Cardiac muscle cell (in vitro differentiated cells and primary cell): Measurements from ENCODE around the gene BCAS4. TPM values are rescaled to one million over a fixed set of nuclear protein-coding genes. Genes with fewer than 3 reads are reported as not detected.

Source experiments
- DNase-seq, 2 donors: peaks; one replicate each; pipeline versions ENCODE4 v3.0.0 to v3.0.0-alpha.2; 2010 to 2017; ENCODE audit warnings: low read depth in 1 of 2, low spot score in 1 of 2
- H3K27ac ChIP-seq: fragments of 200-600 bp; sonication (generic); 2 replicates; pipeline ENCODE4 v1.5.1; 2016
- H3K27me3 ChIP-seq: fragments of 200-600 bp; sonication (generic); 2 replicates; pipeline ENCODE4 v1.6.0; 2016; ENCODE audit warnings: control low read depth
- H3K36me3 ChIP-seq: fragments of 200-600 bp; sonication (generic); 2 replicates; pipeline ENCODE4 v1.5.1; 2016; ENCODE audit warnings: control low read depth
- H3K4me1 ChIP-seq: fragments of 200-600 bp; sonication (generic); 2 replicates; pipeline ENCODE4 v1.8.1; 2017; ENCODE audit warnings: low read depth, mild to moderate bottlenecking, mixed run types
- H3K4me3 ChIP-seq: fragments of 200-600 bp; sonication (generic); 2 replicates; pipeline ENCODE4 v1.5.1; 2016; ENCODE audit warnings: mild to moderate bottlenecking
- H3K9me3 ChIP-seq: fragments of 200-600 bp; sonication (generic); 2 replicates; pipeline ENCODE4 v1.5.1; 2017; ENCODE audit warnings: low read depth, mild to moderate bottlenecking, control low read depth
- polyA plus RNA-seq: library from polyadenylated mRNA; unstranded; fragments of >200 nt; fragmentation: Nextera tagmentation; extraction: Ambion mirVana; gene quantifications from 2 replicates; pipeline ENCODE4 v1.2.1, GENCODE V29; 2016
- total RNA-seq: library from RNA; depleted of rRNA; stranded (reverse); fragments of >200 nt; gene quantifications from 2 replicates; pipeline ENCODE4 v1.2.3, GENCODE V29; 2016
- TF ChIP-seq, protein P1 (sequence below): IDR thresholded peaks from 2 replicates; pipeline ENCODE4 v1.5.1; 2012; ENCODE audit warnings: low read depth, mild to moderate bottlenecking, low read length

BCAS4 gene
- total and polyA plus RNA-seq, 2 experiments from 2014 or later = 16.1 to 26.1 TPM

- Histone ChIP-seq H3K4me1 (no peaks in the 10 kb centered on the region), H3K27ac (no peak overlapping the region), H3K4me3 (no peak overlapping the region), H3K36me3 (no peaks in the 10 kb centered on the region), H3K9me3 (no peaks in the 10 kb centered on the region), H3K27me3 (no peaks in the 10 kb centered on the region)
- DNase-seq = no peak
- TF ChIP-seq, protein P1, sequence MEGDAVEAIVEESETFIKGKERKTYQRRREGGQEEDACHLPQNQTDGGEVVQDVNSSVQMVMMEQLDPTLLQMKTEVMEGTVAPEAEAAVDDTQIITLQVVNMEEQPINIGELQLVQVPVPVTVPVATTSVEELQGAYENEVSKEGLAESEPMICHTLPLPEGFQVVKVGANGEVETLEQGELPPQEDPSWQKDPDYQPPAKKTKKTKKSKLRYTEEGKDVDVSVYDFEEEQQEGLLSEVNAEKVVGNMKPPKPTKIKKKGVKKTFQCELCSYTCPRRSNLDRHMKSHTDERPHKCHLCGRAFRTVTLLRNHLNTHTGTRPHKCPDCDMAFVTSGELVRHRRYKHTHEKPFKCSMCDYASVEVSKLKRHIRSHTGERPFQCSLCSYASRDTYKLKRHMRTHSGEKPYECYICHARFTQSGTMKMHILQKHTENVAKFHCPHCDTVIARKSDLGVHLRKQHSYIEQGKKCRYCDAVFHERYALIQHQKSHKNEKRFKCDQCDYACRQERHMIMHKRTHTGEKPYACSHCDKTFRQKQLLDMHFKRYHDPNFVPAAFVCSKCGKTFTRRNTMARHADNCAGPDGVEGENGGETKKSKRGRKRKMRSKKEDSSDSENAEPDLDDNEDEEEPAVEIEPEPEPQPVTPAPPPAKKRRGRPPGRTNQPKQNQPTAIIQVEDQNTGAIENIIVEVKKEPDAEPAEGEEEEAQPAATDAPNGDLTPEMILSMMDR = no peak
Observed at GRCh38 chr20:50810063-50810462, 15.2 kb downstream of the BCAS4 start.

GRCh38 chr20:50810842-50811241 lies 16.0 kb downstream of the BCAS4 start:
- H3K27ac ChIP-seq = no peak overlapping the region

DNA sequence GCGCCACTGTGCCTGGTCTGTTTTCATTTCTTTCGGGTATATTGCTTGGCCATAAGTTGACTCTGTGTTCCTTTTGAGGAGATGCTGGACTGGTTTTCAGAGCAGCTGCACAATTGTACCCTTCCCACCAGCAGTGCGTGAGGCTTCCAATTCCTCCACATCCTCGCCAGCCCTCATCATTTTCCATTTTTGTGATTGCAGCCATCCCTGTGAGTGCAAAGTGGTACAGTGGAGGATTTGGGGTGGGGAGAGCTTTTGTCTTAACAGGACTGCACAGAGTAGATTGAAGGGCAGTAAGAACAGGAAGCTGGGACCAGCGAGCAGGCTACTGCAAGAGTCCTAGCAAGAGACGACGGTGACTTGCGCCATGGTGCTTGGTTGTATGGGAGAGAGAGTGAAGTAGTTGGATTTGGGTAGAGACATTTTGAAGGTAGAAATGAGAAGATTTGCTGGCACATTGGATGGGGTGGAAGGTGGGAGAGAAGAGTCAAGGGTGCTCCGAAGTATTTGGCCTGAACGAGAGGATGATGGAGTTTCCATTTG lies 18.3 kb downstream of the BCAS4 start:
- TF ChIP-seq, protein P1 = no peak
- DNase-seq = no peak
- H3K27ac ChIP-seq = no peak overlapping the region

More at GRCh38 chr20:50810842-50811241, 16.0 kb downstream of the BCAS4 start:
- H3K36me3 ChIP-seq = no peaks in the 10 kb centered on the region
- TF ChIP-seq, protein P1 = no peak
- H3K9me3 ChIP-seq = no peaks in the 10 kb centered on the region
- H3K27me3 ChIP-seq = no peaks in the 10 kb centered on the region
- no peak for DNase-seq
- peaks cover 3% of the 10 kb centered on the region for H3K4me1 ChIP-seq
- no peak overlapping the region for H3K4me3 ChIP-seq

GRCh38 chr20:50813801-50814200 lies 18.9 kb downstream of the BCAS4 start:
- DNase-seq = no peak
- H3K27ac ChIP-seq = no peak overlapping the region
- H3K27me3 ChIP-seq = no peaks in the 10 kb centered on the region
- no peaks in the 10 kb centered on the region for H3K36me3 ChIP-seq
- no peaks in the 10 kb centered on the region for H3K9me3 ChIP-seq
- peaks cover 10% of the 10 kb centered on the region for H3K4me1 ChIP-seq
- no peak overlapping the region for H3K4me3 ChIP-seq
- TF ChIP-seq, protein P1 = no peak

More for the DNA sequence above, 18.3 kb downstream of the BCAS4 start:
- Histone ChIP-seq H3K9me3 (no peaks in the 10 kb centered on the region), H3K4me1 (peaks cover 6% of the 10 kb centered on the region), H3K27me3 (no peaks in the 10 kb centered on the region), H3K36me3 (no peaks in the 10 kb centered on the region), H3K4me3 (no peak overlapping the region)

- TF ChIP-seq, protein P1 = no peak
- Histone ChIP-seq H3K9me3 (no peaks in the 10 kb centered on the region), H3K27me3 (no peaks in the 10 kb centered on the region), H3K4me1 (peaks cover 11% of the 10 kb centered on the region), H3K27ac (no peak overlapping the region), H3K36me3 (no peaks in the 10 kb centered on the region), H3K4me3 (no peak overlapping the region)
- DNase-seq = no peak
Observed at GRCh38 chr20:50814438-50815161, 19.7 kb downstream of the BCAS4 start.
